ENCODE data around the gene KLHL29. TPM values are rescaled to one million over a fixed set of nuclear protein-coding genes. Genes with fewer than 3 reads are reported as not detected.

Gene KLHL29
- total RNA-seq, 2 experiments from 2014 or later, result 2.5 to 2.7 TPM

DNA sequence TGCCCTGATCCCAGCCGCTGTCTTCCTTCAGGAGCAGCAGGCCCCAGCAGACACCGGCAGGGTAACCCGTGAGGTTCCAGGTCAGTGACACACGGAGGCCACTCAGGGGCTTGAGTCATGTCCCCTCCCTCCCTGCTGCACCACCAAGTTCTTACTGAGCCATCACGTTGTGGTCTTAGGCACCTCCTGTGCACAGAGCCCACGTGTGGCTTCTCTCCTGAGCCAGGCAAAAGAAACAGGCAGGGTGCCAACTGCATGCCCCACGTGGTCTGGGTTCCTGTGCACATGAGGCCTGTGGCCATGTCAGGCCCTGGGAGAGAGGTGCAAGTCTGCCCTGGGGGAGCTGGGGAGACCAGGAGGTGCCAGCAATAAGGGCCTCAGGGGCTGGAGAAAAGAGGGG lies 264.8 kb downstream of the KLHL29 start:
- intact Hi-C loops (cut with DNase I, micrococcal nuclease), result no loop called here
- Mint-ChIP-seq H3K4me3 (no peak overlapping the region), H3K27ac (no peak overlapping the region), H3K36me3 (ENCODE audit: low read depth) (no peaks in the 10 kb centered on the region), H3K4me1 (ENCODE audit: low read depth) (no peaks in the 10 kb centered on the region), H3K9me3 (no peaks in the 10 kb centered on the region), H3K27me3 (no peaks in the 10 kb centered on the region)
- TF ChIP-seq, protein P1, sequence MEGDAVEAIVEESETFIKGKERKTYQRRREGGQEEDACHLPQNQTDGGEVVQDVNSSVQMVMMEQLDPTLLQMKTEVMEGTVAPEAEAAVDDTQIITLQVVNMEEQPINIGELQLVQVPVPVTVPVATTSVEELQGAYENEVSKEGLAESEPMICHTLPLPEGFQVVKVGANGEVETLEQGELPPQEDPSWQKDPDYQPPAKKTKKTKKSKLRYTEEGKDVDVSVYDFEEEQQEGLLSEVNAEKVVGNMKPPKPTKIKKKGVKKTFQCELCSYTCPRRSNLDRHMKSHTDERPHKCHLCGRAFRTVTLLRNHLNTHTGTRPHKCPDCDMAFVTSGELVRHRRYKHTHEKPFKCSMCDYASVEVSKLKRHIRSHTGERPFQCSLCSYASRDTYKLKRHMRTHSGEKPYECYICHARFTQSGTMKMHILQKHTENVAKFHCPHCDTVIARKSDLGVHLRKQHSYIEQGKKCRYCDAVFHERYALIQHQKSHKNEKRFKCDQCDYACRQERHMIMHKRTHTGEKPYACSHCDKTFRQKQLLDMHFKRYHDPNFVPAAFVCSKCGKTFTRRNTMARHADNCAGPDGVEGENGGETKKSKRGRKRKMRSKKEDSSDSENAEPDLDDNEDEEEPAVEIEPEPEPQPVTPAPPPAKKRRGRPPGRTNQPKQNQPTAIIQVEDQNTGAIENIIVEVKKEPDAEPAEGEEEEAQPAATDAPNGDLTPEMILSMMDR (IDR thresholded peaks at IDR 0.05), result no peak
- no peaks in the 10 kb centered on the region for H3K27me3 ChIP-seq (ENCODE audit: control insufficient read depth in 1 of 2, insufficient read depth in 2 of 2, low read length in 2 of 2)
- no peak overlapping the region for H3K27ac ChIP-seq (ENCODE audit: low read depth in 1 of 2, low read length in 2 of 2)
- H3K4me1 ChIP-seq (ENCODE audit: insufficient read depth, low read length), result no peaks in the 10 kb centered on the region
- no peak for ATAC-seq (ENCODE audit: poor library complexity)
- no peak for DNase-seq
- no peak overlapping the region for H3K4me3 ChIP-seq (ENCODE audit: low read length)
- ChIA-PET POLR2A (no interaction called here), CTCF (no interaction called here)
- no peaks in the 10 kb centered on the region for H3K36me3 ChIP-seq (ENCODE audit: insufficient read depth, low read length)
- H3K9me3 ChIP-seq (ENCODE audit: control insufficient read depth in 1 of 2, insufficient read depth in 1 of 2, low read length in 2 of 2), result peaks cover 0 to 3% of the 10 kb centered on the region in 2 experiments

DNA sequence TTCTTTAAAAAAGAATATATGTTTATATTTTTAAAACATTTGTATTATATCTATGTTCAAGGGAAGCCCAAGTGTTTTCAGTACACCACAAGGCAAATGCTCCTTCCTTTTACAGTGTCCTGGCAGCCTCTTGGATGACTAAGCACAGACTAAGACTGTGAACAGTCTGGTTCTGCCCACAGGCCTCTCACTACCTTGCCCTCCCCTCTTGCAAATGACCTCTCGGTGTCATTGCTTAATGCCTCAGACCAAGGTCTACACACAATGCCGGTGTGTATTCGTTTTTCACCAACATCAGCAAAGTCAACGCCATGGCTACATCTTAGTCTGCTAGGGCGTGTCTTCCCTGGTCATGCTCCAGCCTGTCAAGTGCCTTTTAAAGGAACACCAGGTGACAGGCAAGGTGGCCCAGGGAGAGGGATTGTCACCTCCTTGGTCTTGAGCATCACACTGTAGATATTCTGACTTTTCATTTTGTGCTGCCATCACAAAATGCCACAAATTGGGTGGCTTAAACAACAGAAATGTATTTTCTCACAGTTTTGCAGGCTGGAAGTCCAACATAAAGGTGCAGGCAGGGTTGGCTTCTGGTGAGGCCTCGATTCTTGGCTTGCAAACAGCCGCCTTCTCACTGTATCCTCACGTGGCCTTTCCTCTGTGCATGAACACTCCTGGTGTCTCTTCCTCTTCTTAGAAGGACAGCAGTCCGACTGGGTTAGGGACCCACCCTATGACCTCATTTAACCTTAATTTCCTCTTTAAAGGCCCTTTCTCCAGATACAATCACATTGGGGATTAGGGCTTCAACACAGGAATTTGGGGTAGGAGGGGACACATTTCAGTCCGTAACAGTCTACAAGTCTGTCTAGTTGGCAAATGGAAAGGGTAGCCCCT lies 266.5 kb downstream of the KLHL29 start:
- TF ChIP-seq, protein P1 (IDR thresholded peaks at IDR 0.05), result no peak
- intact Hi-C loops (cut with DNase I, micrococcal nuclease), result no loop called here
- H3K27ac Mint-ChIP-seq, result no peak overlapping the region
- no peaks in the 10 kb centered on the region for H3K27me3 Mint-ChIP-seq
- POLR2A ChIA-PET, result no interaction called here
- Histone ChIP-seq H3K4me1 (ENCODE audit: insufficient read depth, low read length) (no peaks in the 10 kb centered on the region), H3K4me3 (ENCODE audit: low read length) (no peak overlapping the region), H3K36me3 (ENCODE audit: insufficient read depth, low read length) (no peaks in the 10 kb centered on the region), H3K27ac (ENCODE audit: low read depth in 1 of 2, low read length in 2 of 2) (no peak overlapping the region), H3K27me3 (ENCODE audit: control insufficient read depth in 1 of 2, insufficient read depth in 2 of 2, low read length in 2 of 2) (no peaks in the 10 kb centered on the region), H3K9me3 (ENCODE audit: control insufficient read depth in 1 of 2, insufficient read depth in 1 of 2, low read length in 2 of 2) (peaks cover 0 to 3% of the 10 kb centered on the region in 2 experiments)
- DNase-seq, result no peak
- H3K4me1 Mint-ChIP-seq (ENCODE audit: low read depth), result no peaks in the 10 kb centered on the region
- no peak for ATAC-seq (ENCODE audit: poor library complexity)
- no peak overlapping the region for H3K4me3 Mint-ChIP-seq
- CTCF ChIA-PET, result no interaction called here
- H3K36me3 Mint-ChIP-seq (ENCODE audit: low read depth), result no peaks in the 10 kb centered on the region
- H3K9me3 Mint-ChIP-seq, result no peaks in the 10 kb centered on the region

DNA sequence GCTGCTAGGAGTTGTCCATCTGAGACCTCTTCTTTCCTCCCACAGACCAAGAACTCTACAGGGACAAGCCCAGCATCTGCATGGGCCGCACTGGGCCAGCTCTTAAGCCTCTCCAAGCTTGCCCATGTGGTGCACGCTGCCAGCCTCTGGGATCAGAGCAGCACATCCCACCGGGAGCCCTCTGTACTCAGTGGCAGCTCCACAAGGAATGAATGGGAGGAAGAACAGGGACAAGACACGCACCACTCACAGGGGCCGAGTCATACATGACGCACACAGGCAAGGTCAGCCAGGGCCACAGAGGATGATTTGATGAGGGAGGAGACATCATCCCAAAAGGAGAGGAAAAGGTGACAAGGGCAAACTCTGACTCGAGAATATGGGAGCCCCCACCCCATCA lies 268.3 kb downstream of the KLHL29 start:
- Mint-ChIP-seq H3K27me3 (no peaks in the 10 kb centered on the region), H3K4me1 (ENCODE audit: low read depth) (no peaks in the 10 kb centered on the region), H3K27ac (no peak overlapping the region), H3K9me3 (no peaks in the 10 kb centered on the region), H3K36me3 (ENCODE audit: low read depth) (no peaks in the 10 kb centered on the region), H3K4me3 (no peak overlapping the region)
- CTCF ChIA-PET, result no interaction called here
- no peaks in the 10 kb centered on the region for H3K4me1 ChIP-seq (ENCODE audit: insufficient read depth, low read length)
- no peak overlapping the region for H3K4me3 ChIP-seq (ENCODE audit: low read length)
- H3K36me3 ChIP-seq (ENCODE audit: insufficient read depth, low read length), result no peaks in the 10 kb centered on the region
- H3K27ac ChIP-seq (ENCODE audit: low read depth in 1 of 2, low read length in 2 of 2), result no peak overlapping the region
- POLR2A ChIA-PET, result no interaction called here
- H3K27me3 ChIP-seq (ENCODE audit: control insufficient read depth in 1 of 2, insufficient read depth in 2 of 2, low read length in 2 of 2), result no peaks in the 10 kb centered on the region
- ATAC-seq (ENCODE audit: poor library complexity) (no peak), DNase-seq (no peak)
- intact Hi-C loops (cut with DNase I, micrococcal nuclease), result no loop called here
- TF ChIP-seq, protein P1 (IDR thresholded peaks at IDR 0.05), result no peak
- H3K9me3 ChIP-seq (ENCODE audit: control insufficient read depth in 1 of 2, insufficient read depth in 1 of 2, low read length in 2 of 2), result peaks cover 0 to 3% of the 10 kb centered on the region in 2 experiments
